Sigmoid colon (tissue), 7 donors: ENCODE measurements around the gene FBXW12. TPM values are rescaled to one million over a fixed set of nuclear protein-coding genes. Genes with fewer than 3 reads are reported as not detected.
A peak's percentile ranks its signal among the peaks of the same experiment; 100 is the strongest.
"Not testable (repeated sequence)": the region's sequence is repeated elsewhere in the genome, so short reads cannot be mapped to it uniquely, and the experiment has no call there.

Experiments
- DNase-seq: peaks from one replicate; pipeline ENCODE4 v3.0.0-alpha.2; 2019
- H3K27ac ChIP-seq, 4 donors: fragments of 200-600 bp; sonication (generic); one replicate each; pipeline ENCODE4 v1.5.1; 2016 to 2019; ENCODE audit warnings: mild to moderate bottlenecking in 1 of 4
- H3K27me3 ChIP-seq, 3 donors: fragments of 200-600 bp; sonication (generic); one replicate each; pipeline ENCODE4 v1.5.1; 2019; ENCODE audit warnings: mild to moderate bottlenecking in 1 of 3
- H3K36me3 ChIP-seq, 4 donors: fragments of 200-600 bp; sonication (generic); one replicate each; pipeline ENCODE4 v1.5.1; 2016 to 2019
- H3K4me1 ChIP-seq, 4 donors: fragments of 200-600 bp; sonication (generic); one replicate each; pipeline ENCODE4 v1.5.1; 2017 to 2019
- H3K4me3 ChIP-seq, 4 donors: fragments of 200-600 bp; sonication (generic); one replicate each; pipeline ENCODE4 v1.5.1; 2017 to 2019; ENCODE audit warnings: mild to moderate bottlenecking in 2 of 4, moderate library complexity in 1 of 4
- H3K9me3 ChIP-seq, 4 donors: fragments of 200-600 bp in 3 of 4; sonication (generic) in 3 of 4; one replicate each; pipeline versions ENCODE4 v1.5.1 to v1.6.1; 2013 to 2019
- EP300 ChIP-seq, 4 donors: sonication (generic); formaldehyde crosslinking; IDR thresholded peaks; one replicate each; pipeline ENCODE4 v1.6.1; 2017; ENCODE audit warnings: antibody characterized with exemption in 4 of 4
- POLR2A ChIP-seq, 2 donors: fragments of 450-650 bp; IDR thresholded peaks; one replicate each; pipeline ENCODE4 v1.6.1; 2016; ENCODE audit warnings: antibody characterized with exemption in 2 of 2, mild to moderate bottlenecking in 2 of 2, moderate library complexity in 2 of 2
- POLR2AphosphoS5 ChIP-seq, 4 donors: sonication (generic); formaldehyde crosslinking; IDR thresholded peaks; one replicate each; pipeline ENCODE4 v1.6.1; 2017; ENCODE audit warnings: antibody characterized with exemption in 4 of 4
- WGBS, 2 donors: extraction: QIAGEN DNeasy Blood & Tissue Kit; methylation state at CpG; one replicate each; pipeline ENCODE4 v1.1.7; 2013; 5-methylcytosine and 5-hydroxymethylcytosine counted together
- intact Hi-C: fragments of 100-400 bp; cut with DNase I; formaldehyde crosslinking; loops from one replicate; pipeline ENCODE4 v1.15.1; 2023
- polyA plus RNA-seq, 3 donors: library from polyadenylated mRNA; stranded (reverse); fragments of 200-250 nt; gene quantifications; one replicate each; pipeline ENCODE4 v1.2.3, GENCODE V29; 2013
- total RNA-seq, 4 donors: library from RNA; depleted of rRNA; stranded (reverse); fragments of >200 nt; gene quantifications; one replicate each; pipeline ENCODE4 v1.1.0, GENCODE V29; 2016
- TF ChIP-seq, protein P1 (sequence below), 4 experiments: fragments of 450-650 bp in 3 of 4; fragments of 200-600 bp in 1 of 4; IDR thresholded peaks; one replicate each; pipeline ENCODE4 v1.5.1; 2016 to 2019; ENCODE audit warnings: antibody characterized with exemption in 4 of 4, mild to moderate bottlenecking in 3 of 4, moderate library complexity in 2 of 4
- donor health status: healthy with polysubstance abuse.
- donor health status: Bipolar disorder and iron deficiency.
- donor health status: healthy.

Gene FBXW12
- total and polyA plus RNA-seq, 7 donors, result not detected

DNA sequence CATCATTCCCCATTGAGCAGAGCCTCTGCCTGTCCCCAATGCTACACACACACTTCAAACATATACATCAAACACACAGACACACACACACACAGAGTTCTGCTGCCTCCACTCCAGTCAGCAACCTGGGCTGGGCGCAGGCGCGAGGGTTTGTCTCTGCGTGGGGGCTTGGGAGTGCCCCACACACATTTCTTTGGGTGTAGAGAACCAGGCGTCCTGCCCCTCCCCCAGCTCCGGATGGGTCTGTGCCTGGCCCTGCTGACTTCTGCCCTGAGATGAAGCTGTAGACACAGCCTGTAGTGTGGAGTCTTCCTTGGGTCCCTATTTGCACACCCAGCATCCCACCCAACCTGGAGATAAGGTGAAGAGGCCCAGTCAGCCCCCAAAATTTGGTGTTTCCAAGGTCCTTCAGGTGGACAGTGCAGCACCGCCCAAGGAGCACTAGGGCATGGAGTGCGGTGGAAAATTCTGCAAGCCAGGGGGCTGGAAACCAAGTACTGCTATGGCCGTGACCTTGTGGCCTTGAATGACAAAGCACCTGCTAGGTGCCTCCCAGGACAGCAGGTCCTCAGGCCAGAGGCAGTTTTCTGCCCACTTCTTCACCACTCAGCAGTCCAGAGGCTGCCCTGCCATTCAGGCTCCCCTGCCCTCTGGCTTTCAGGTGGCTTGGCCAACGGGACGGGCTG, 26.8 kb downstream of the FBXW12 start:
- Histone ChIP-seq H3K4me3 (no peak overlapping the region), H3K9me3 (no peaks in the 10 kb centered on the region), H3K27me3 (no peaks in the 10 kb centered on the region), H3K4me1 (peaks cover 0 to 28% (median 23%) of the 10 kb centered on the region in 4 donors), H3K36me3 (peaks cover 0 to 7% (median 2%) of the 10 kb centered on the region in 4 donors), H3K27ac (peak overlapping the region in 2 of 4 donors; percentile 20 to 89)
- intact Hi-C loops, result loop anchor here (5.0 kb wide), 1 partner anchor 122 kb away; no protein-coding TSS in a partner anchor
- TF ChIP-seq, protein P1, sequence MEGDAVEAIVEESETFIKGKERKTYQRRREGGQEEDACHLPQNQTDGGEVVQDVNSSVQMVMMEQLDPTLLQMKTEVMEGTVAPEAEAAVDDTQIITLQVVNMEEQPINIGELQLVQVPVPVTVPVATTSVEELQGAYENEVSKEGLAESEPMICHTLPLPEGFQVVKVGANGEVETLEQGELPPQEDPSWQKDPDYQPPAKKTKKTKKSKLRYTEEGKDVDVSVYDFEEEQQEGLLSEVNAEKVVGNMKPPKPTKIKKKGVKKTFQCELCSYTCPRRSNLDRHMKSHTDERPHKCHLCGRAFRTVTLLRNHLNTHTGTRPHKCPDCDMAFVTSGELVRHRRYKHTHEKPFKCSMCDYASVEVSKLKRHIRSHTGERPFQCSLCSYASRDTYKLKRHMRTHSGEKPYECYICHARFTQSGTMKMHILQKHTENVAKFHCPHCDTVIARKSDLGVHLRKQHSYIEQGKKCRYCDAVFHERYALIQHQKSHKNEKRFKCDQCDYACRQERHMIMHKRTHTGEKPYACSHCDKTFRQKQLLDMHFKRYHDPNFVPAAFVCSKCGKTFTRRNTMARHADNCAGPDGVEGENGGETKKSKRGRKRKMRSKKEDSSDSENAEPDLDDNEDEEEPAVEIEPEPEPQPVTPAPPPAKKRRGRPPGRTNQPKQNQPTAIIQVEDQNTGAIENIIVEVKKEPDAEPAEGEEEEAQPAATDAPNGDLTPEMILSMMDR (IDR thresholded peaks at IDR 0.05), result no peak
- no peak for TF ChIP-seq POLR2AphosphoS5 (IDR thresholded peaks at IDR 0.05)
- TF ChIP-seq EP300 (IDR thresholded peaks at IDR 0.05), result no peak
- TF ChIP-seq POLR2A (IDR thresholded peaks at IDR 0.05), result no peak
- no peak for DNase-seq
- 34 to 73% methylated on average over 11 of the region's 11 CpGs for WGBS, 2 donors

- no peak for DNase-seq
- peak overlapping the region in 3 of 4 donors; percentile 5 to 89 (median 20) for H3K27ac ChIP-seq
- no peaks in the 10 kb centered on the region for H3K27me3 ChIP-seq
These were observed 27.6 kb downstream of the FBXW12 start for GRCh38 chr3:48399387-48400172.

GRCh38 chr3:48400824-48401433, 28.9 kb downstream of the FBXW12 start:
- H3K27me3 ChIP-seq, result no peaks in the 10 kb centered on the region
- H3K4me3 ChIP-seq, result no peak overlapping the region
- H3K36me3 ChIP-seq, result peaks cover 0 to 28% (median 11%) of the 10 kb centered on the region in 4 donors
- 57 to 66% methylated on average over 6 of the region's 6 CpGs for WGBS, 2 donors
- TF ChIP-seq EP300 (IDR thresholded peaks at IDR 0.05) (no peak), POLR2AphosphoS5 (IDR thresholded peaks at IDR 0.05) (peak in 2 of 4 donors; percentile 20 to 39), POLR2A (IDR thresholded peaks at IDR 0.05) (no peak)
- TF ChIP-seq, protein P1 (IDR thresholded peaks at IDR 0.05), result peak; percentile 83 to 96 (median 86)
- H3K9me3 ChIP-seq, result no peaks in the 10 kb centered on the region
- intact Hi-C loops, result loop anchor here (1.0 to 5.0 kb wide), 2 partner anchors 34 to 156 kb away; partner anchors contain the start of gene PFKFB4
- peaks cover 0 to 28% (median 23%) of the 10 kb centered on the region in 4 donors for H3K4me1 ChIP-seq
- peak overlapping the region; percentile 88 to 96 (median 89) for H3K27ac ChIP-seq
- peak; percentile 85 for DNase-seq

More at GRCh38 chr3:48399387-48400172, 27.6 kb downstream of the FBXW12 start:
- WGBS, 2 donors, result 58 to 59% methylated on average over 4 of the region's 4 CpGs
- intact Hi-C loops, result loop anchor here (5.0 kb wide), 2 partner anchors 122 to 158 kb away; partner anchors contain the start of gene PFKFB4
- Histone ChIP-seq H3K4me3 (no peak overlapping the region), H3K4me1 (peaks cover 0 to 28% (median 23%) of the 10 kb centered on the region in 4 donors), H3K9me3 (no peaks in the 10 kb centered on the region), H3K36me3 (peaks cover 0 to 14% (median 4%) of the 10 kb centered on the region in 4 donors)
- TF ChIP-seq, protein P1 (IDR thresholded peaks at IDR 0.05), result no peak
- TF ChIP-seq POLR2A (IDR thresholded peaks at IDR 0.05) (no peak), EP300 (IDR thresholded peaks at IDR 0.05) (no peak), POLR2AphosphoS5 (IDR thresholded peaks at IDR 0.05) (no peak)

DNA sequence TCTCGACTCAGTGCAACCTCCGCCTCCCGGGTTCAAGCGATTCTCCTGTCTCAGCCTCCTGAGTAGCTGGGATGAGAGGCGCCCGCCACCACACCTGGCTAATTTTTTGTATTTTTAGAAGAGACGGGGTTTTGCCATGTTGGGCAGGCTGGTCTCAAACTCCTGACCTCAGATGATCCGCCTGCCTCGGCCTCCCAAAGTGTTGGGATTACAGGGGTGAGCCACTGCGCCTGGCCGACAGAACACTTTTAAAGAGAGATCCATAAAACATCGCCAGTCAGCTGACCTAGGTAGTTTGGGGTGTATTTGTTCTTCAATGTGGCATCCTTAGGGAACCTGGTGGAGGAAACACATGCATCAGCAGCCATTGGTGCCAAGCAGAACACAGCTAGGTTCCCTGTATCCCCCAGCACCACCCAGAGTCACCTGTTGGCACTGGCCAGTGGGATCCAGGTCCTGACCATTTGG, 29.4 kb downstream of the FBXW12 start:
- WGBS, 2 donors, result 92 to 93% methylated on average over 12 of the region's 12 CpGs
- not testable (repeated sequence) for H3K27me3 ChIP-seq, H3K9me3 ChIP-seq, H3K4me3 ChIP-seq
- Histone ChIP-seq H3K4me1 (peaks cover 0 to 28% (median 23%) of the 10 kb centered on the region in 4 donors), H3K36me3 (peaks cover 0 to 33% (median 17%) of the 10 kb centered on the region in 4 donors), H3K27ac (peak overlapping the region; percentile 88 to 96 (median 89))
- peak; percentile 69 for DNase-seq
- intact Hi-C loops, result loop anchor here (1.0 to 5.0 kb wide), 2 partner anchors 34 to 156 kb away; partner anchors contain the start of gene PFKFB4
